CD4-positive, CD25-positive, alpha-beta regulatory T cell (primary cell): ENCODE measurements around the gene CPVL. TPM values are rescaled to one million over a fixed set of nuclear protein-coding genes. Genes with fewer than 3 reads are reported as not detected.

Source experiments
- ATAC-seq, 2 donors: fragments of 150-1000 bp; cut with Tn5 transposase; one replicate each; pipeline ENCODE4 v1.10.0; 2021; ENCODE audit warnings: low read depth in 2 of 2, moderate number of reproducible peaks in 2 of 2, moderate library complexity in 1 of 2
- DNase-seq, 3 donors: peaks; one replicate each; pipeline versions ENCODE4 v3.0.0 to v3.0.0-alpha.2; 2012 to 2022; ENCODE audit warnings: mixed read lengths in 1 of 3
- H3K27ac ChIP-seq: one replicate; pipeline ENCODE4 v1.7.0; 2013; ENCODE audit warnings: mild to moderate bottlenecking, low read length; ENCODE audit not compliant: insufficient read depth, poor library complexity, severe bottlenecking
- H3K27me3 ChIP-seq: one replicate; pipeline ENCODE4 v1.7.0; 2013; ENCODE audit warnings: low read length; ENCODE audit not compliant: control insufficient read depth, insufficient read depth
- H3K36me3 ChIP-seq: one replicate; pipeline ENCODE4 v1.7.0; 2013; ENCODE audit warnings: mild to moderate bottlenecking, low read length, moderate library complexity; ENCODE audit not compliant: control insufficient read depth, insufficient read depth
- H3K4me1 ChIP-seq: 2 replicates; pipeline ENCODE4 v1.7.0; 2013; ENCODE audit warnings: mild to moderate bottlenecking, low read length; ENCODE audit not compliant: insufficient read depth, control insufficient read depth, poor library complexity, severe bottlenecking
- H3K4me3 ChIP-seq: one replicate; pipeline ENCODE4 v1.7.0; 2013; ENCODE audit warnings: low read depth, mild to moderate bottlenecking, low read length, moderate library complexity
- H3K9me3 ChIP-seq, 2 experiments: 1 replicate in 1 of 2; 2 replicates in 1 of 2; pipeline ENCODE4 v1.7.0; 2013; ENCODE audit warnings: low read length in 2 of 2, mild to moderate bottlenecking in 1 of 2, moderate library complexity in 1 of 2; ENCODE audit not compliant: control insufficient read depth in 2 of 2
- H3K27ac Mint-ChIP-seq, 3 donors: one replicate each; pipeline ENCODE4 v1.8.0; 2020 to 2022; ENCODE audit warnings: mild to moderate bottlenecking in 3 of 3, mixed read lengths in 3 of 3, moderate library complexity in 2 of 3
- H3K27me3 Mint-ChIP-seq: one replicate; pipeline ENCODE4 v1.8.0; 2022; ENCODE audit warnings: mild to moderate bottlenecking, mixed read lengths
- H3K36me3 Mint-ChIP-seq: one replicate; pipeline ENCODE4 v1.8.0; 2020; ENCODE audit warnings: mixed read lengths
- H3K4me1 Mint-ChIP-seq, 4 donors: one replicate each; pipeline ENCODE4 v1.8.0; 2020 to 2022; ENCODE audit warnings: mixed read lengths in 4 of 4, mild to moderate bottlenecking in 1 of 4
- H3K4me3 Mint-ChIP-seq, 4 donors: one replicate each; pipeline ENCODE4 v1.8.0; 2020 to 2022; ENCODE audit warnings: mild to moderate bottlenecking in 4 of 4, mixed read lengths in 4 of 4, moderate library complexity in 3 of 4
- H3K9me3 Mint-ChIP-seq, 7 donors: one replicate each; pipeline ENCODE4 v1.8.0; 2020 to 2022; ENCODE audit warnings: mixed read lengths in 7 of 7, mild to moderate bottlenecking in 3 of 7, moderate library complexity in 2 of 7
- polyA plus RNA-seq, 4 donors: library from polyadenylated mRNA; unstranded; fragments of 300-500 nt; fragmentation: Illumina TruSeq; gene quantifications; one replicate each; pipeline ENCODE4 v1.2.3, GENCODE V29; 2021
- total RNA-seq: library from RNA; stranded (reverse); gene quantifications from one replicate; pipeline ENCODE4 v1.2.3, GENCODE V29; 2022

CPVL gene
- total and polyA plus RNA-seq, 5 donors from 2014 or later = 0.15 to 1.3 (median 0.77) TPM; not detected in 1

DNA sequence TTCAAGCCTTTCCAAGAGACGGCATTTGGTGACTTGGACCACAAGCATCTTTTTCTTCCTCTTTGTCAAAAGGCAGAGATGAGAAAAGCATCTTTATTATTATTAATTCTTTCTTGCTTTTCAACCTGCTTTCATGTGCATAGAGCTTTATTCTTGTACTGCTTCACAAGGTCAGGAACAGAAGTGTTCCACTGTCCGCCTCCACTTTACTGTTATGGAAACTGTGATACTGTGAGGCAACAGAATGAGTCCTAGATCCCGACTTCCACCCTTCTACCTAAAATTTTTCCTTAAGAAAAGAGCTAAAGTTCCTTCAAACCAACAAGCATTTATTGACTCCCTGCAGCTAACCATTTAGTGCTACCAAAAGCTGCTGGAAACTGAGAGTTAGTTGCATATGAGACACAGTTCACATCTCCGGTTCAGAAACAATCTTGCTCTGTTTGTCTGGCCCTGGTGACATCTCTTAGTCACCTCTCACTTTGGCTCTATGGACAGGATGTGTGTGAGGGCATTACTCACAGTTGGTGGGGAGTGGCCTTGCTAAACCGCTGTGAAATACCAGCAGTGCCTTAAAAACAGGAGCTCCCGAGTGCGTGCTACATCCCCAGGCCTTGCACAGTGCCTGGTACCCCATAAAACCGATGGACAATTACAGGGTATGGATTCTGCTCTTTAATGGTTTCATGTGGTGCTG, 111.1 kb downstream of the CPVL start:
- peak overlapping the region in 1 of 3 donors; percentile 26 for H3K27ac Mint-ChIP-seq
- H3K9me3 ChIP-seq = no peaks in the 10 kb centered on the region
- H3K27ac ChIP-seq = no peak overlapping the region
- H3K27me3 ChIP-seq = no peaks in the 10 kb centered on the region
- peak in 1 of 3 donors; percentile 55 for DNase-seq
- no peaks in the 10 kb centered on the region for H3K4me1 Mint-ChIP-seq
- ATAC-seq = no peak
- H3K4me1 ChIP-seq = no peaks in the 10 kb centered on the region
- no peaks in the 10 kb centered on the region for H3K36me3 ChIP-seq
- peaks cover 0 to 4% (median 0%) of the 10 kb centered on the region in 7 donors for H3K9me3 Mint-ChIP-seq
- H3K27me3 Mint-ChIP-seq = peaks cover 4% of the 10 kb centered on the region
- H3K4me3 Mint-ChIP-seq = no peak overlapping the region
- no peak overlapping the region for H3K4me3 ChIP-seq
- no peaks in the 10 kb centered on the region for H3K36me3 Mint-ChIP-seq

DNA sequence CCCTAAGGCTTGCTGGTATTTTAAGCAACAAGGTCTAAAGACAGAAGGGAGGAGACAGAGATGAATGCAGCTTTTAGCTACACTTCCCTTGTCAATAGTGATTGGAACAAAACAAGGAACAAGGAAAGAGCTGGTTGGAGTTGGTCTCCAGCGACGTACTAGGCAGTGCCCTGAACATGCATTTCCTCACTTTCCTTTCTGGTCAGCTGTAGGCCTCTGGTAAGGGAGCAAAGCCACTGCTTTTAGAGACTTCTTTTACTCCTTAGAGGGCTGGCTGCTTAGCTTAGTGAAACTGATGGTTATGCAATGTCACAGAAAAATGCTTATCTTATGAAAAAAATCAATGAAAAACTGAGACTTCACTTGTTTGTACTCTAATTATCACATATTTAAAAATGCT, 112.8 kb downstream of the CPVL start:
- no peaks in the 10 kb centered on the region for H3K9me3 ChIP-seq
- Mint-ChIP-seq H3K36me3 (no peaks in the 10 kb centered on the region), H3K4me3 (no peak overlapping the region), H3K27me3 (peaks cover 4% of the 10 kb centered on the region), H3K9me3 (peaks cover 0 to 8% (median 3%) of the 10 kb centered on the region in 7 donors), H3K4me1 (no peaks in the 10 kb centered on the region), H3K27ac (no peak overlapping the region)
- no peak for DNase-seq
- no peaks in the 10 kb centered on the region for H3K4me1 ChIP-seq
- H3K27me3 ChIP-seq = no peaks in the 10 kb centered on the region
- ATAC-seq = no peak
- no peaks in the 10 kb centered on the region for H3K36me3 ChIP-seq
- no peak overlapping the region for H3K27ac ChIP-seq
- H3K4me3 ChIP-seq = no peak overlapping the region

DNA sequence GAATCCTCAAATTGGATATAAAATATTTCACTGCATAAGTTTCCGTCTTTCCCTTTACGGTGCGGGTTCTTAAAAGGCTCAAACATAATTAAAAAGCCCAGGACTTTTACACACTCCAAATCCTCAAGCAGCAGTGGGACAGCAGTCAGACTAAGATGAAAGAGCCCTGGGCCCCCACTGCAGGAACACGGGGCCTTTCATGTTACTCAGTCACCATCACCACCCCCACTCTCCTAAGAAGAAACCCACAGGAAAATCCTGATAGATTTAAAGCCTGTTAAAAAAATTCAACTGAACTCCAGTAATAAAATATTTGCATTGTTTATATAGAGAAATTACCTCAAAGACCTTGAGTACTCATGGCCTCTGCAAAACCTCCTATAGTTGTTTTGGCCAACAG, 114.2 kb downstream of the CPVL start:
- Mint-ChIP-seq H3K9me3 (peaks cover 3 to 14% (median 4%) of the 10 kb centered on the region in 7 donors), H3K27me3 (peaks cover 4% of the 10 kb centered on the region), H3K4me3 (no peak overlapping the region), H3K27ac (no peak overlapping the region), H3K4me1 (no peaks in the 10 kb centered on the region), H3K36me3 (no peaks in the 10 kb centered on the region)
- H3K27me3 ChIP-seq = no peaks in the 10 kb centered on the region
- H3K4me3 ChIP-seq = no peak overlapping the region
- DNase-seq = no peak
- H3K36me3 ChIP-seq = no peaks in the 10 kb centered on the region
- no peak overlapping the region for H3K27ac ChIP-seq
- no peaks in the 10 kb centered on the region for H3K4me1 ChIP-seq
- no peaks in the 10 kb centered on the region for H3K9me3 ChIP-seq
- no peak for ATAC-seq

DNA sequence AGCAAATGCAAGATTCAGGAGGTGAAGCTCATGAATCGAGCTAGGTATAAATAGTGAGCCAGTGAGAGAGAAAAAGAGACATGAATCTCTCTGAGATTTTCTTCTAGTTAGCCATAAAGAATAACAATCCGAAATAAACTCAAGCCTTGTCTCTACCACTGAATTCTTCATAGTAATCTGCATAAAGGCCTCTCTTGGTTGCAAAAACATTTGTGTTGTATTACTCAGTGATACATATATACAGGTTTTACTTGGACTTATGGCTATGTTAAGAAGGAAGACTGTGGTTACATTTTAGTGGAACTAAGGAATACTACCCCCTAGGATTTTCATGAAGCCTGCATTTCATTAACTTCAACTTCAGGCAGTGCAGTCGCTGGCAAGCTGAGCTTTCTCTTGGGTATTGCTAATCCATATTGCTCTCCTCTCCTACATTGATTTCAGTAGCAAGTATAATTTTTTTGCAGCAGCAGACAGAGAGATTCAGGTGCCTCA, 115.5 kb downstream of the CPVL start:
- Mint-ChIP-seq H3K9me3 (peaks cover 3 to 26% (median 4%) of the 10 kb centered on the region in 7 donors), H3K36me3 (no peaks in the 10 kb centered on the region), H3K27me3 (peaks cover 4% of the 10 kb centered on the region), H3K27ac (no peak overlapping the region), H3K4me3 (no peak overlapping the region), H3K4me1 (no peaks in the 10 kb centered on the region)
- Histone ChIP-seq H3K4me1 (no peaks in the 10 kb centered on the region), H3K9me3 (peaks cover 0 to 3% of the 10 kb centered on the region in 2 experiments), H3K27me3 (no peaks in the 10 kb centered on the region), H3K4me3 (no peak overlapping the region), H3K36me3 (no peaks in the 10 kb centered on the region), H3K27ac (no peak overlapping the region)
- DNase-seq (no peak), ATAC-seq (no peak)

DNA sequence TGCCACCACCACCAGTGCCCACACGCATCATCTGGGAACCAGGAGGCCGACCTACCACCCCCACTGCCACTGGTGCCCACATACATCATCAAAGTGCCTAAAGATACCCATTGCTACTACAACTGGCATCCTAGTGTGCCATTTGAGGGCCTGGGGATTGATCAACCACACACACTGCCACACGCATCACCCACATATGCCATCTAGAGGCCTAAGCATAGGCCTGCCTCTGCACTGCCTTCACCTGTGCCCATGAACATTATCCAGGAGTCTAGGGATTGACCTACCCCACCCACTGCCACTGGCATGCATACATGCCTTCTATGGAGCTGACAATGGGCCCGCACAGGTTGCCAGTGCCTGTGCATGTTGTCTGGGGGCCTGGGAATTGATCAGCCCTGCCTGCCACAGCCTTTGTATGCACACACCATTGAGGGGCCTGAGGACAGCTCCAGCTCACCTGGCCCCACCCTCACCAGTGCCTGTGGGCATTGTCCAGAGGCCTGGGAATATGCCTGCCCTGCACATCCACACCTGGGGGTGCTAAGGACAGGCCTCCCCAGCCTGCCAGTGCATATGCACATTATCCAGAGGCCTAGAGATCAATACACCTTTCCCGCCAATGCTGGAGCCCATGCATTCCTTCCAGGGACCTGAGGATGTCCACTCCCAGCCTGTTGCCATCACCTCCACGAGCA, 123.9 kb downstream of the CPVL start:
- Mint-ChIP-seq H3K4me1 (no peaks in the 10 kb centered on the region), H3K36me3 (no peaks in the 10 kb centered on the region), H3K4me3 (no peak overlapping the region), H3K27me3 (peaks cover 4% of the 10 kb centered on the region), H3K27ac (no peak overlapping the region), H3K9me3 (peaks cover 1 to 34% (median 13%) of the 10 kb centered on the region in 7 donors)
- H3K27me3 ChIP-seq = no peaks in the 10 kb centered on the region
- H3K4me3 ChIP-seq = no peak overlapping the region
- DNase-seq = no peak
- ATAC-seq = no peak
- H3K27ac ChIP-seq = no peak overlapping the region
- no peaks in the 10 kb centered on the region for H3K36me3 ChIP-seq
- peaks cover 0 to 3% of the 10 kb centered on the region in 2 experiments for H3K9me3 ChIP-seq
- no peaks in the 10 kb centered on the region for H3K4me1 ChIP-seq

DNA sequence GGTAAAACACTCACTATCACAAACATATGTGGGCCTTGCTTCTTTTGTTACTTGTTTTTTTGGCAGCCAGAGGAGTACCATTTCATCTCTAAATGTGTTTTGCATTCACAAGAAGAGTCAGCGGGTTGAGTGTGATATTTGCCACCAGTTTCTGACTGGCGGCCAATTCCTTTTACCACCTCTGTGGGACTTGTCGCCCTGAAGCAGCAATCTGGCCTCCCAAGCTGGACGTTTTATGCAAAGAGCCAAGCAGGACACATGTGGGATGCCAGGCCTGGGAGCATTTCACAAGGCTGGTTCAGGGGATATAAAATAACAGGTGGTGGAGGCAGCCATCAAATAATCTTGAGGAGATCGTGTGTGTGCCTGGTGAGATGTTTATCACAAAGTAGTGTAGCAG, 126.4 kb downstream of the CPVL start:
- Histone ChIP-seq H3K4me3 (no peak overlapping the region), H3K27me3 (no peaks in the 10 kb centered on the region), H3K9me3 (no peaks in the 10 kb centered on the region), H3K4me1 (no peaks in the 10 kb centered on the region), H3K27ac (no peak overlapping the region), H3K36me3 (no peaks in the 10 kb centered on the region)
- peaks cover 4% of the 10 kb centered on the region for H3K27me3 Mint-ChIP-seq
- H3K36me3 Mint-ChIP-seq = no peaks in the 10 kb centered on the region
- no peak overlapping the region for H3K27ac Mint-ChIP-seq
- H3K9me3 Mint-ChIP-seq = peaks cover 0 to 22% (median 11%) of the 10 kb centered on the region in 7 donors
- ATAC-seq (no peak), DNase-seq (no peak)
- H3K4me1 Mint-ChIP-seq = no peaks in the 10 kb centered on the region
- H3K4me3 Mint-ChIP-seq = no peak overlapping the region

DNA sequence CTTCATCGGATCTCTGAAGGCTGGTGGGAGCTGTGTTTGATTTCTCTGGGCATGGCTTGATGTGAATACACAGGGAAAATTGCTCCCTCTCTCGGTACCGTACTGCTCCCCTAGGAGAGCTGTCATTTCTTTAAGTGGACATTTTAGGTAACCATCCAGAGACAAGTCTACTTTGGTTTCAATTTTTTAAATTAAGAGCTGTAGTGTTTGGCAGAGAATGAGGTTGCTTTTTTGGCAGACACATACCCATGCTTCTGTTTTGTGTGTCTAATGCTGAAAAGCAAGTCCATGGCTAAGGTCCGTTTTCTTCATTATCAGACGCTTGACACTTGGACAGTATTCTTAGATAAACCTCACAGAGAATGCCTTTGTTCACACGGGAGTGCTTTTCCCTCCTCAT, 127.0 kb downstream of the CPVL start:
- Mint-ChIP-seq H3K9me3 (peaks cover 0 to 18% (median 9%) of the 10 kb centered on the region in 7 donors), H3K27me3 (peaks cover 4% of the 10 kb centered on the region), H3K36me3 (no peaks in the 10 kb centered on the region), H3K4me1 (no peaks in the 10 kb centered on the region), H3K27ac (no peak overlapping the region), H3K4me3 (peak overlapping the region in 1 of 4 donors; percentile 17)
- no peaks in the 10 kb centered on the region for H3K36me3 ChIP-seq
- H3K4me3 ChIP-seq = no peak overlapping the region
- no peaks in the 10 kb centered on the region for H3K4me1 ChIP-seq
- ATAC-seq = no peak
- H3K27me3 ChIP-seq = no peaks in the 10 kb centered on the region
- DNase-seq = no peak
- H3K27ac ChIP-seq = no peak overlapping the region
- H3K9me3 ChIP-seq = no peaks in the 10 kb centered on the region
